GM12892 (cell line): Measurements from ENCODE around the gene LCOR.

Experiments used
- POLR2A ChIP-seq: IDR thresholded peaks from 2 replicates; pipeline ENCODE4 v1.6.1; 2011; ENCODE audit warnings: low read depth, low read length, control low read depth
- POLR2AphosphoS5 ChIP-seq: IDR thresholded peaks from 2 replicates; pipeline ENCODE4 v1.6.1; 2011; ENCODE audit warnings: low read depth, low read length, control low read depth
- TAF1 ChIP-seq: IDR thresholded peaks from 2 replicates; pipeline ENCODE4 v1.6.1; 2011; ENCODE audit warnings: low read depth, mild to moderate bottlenecking, control low read depth, low read length, borderline replicate concordance

DNA sequence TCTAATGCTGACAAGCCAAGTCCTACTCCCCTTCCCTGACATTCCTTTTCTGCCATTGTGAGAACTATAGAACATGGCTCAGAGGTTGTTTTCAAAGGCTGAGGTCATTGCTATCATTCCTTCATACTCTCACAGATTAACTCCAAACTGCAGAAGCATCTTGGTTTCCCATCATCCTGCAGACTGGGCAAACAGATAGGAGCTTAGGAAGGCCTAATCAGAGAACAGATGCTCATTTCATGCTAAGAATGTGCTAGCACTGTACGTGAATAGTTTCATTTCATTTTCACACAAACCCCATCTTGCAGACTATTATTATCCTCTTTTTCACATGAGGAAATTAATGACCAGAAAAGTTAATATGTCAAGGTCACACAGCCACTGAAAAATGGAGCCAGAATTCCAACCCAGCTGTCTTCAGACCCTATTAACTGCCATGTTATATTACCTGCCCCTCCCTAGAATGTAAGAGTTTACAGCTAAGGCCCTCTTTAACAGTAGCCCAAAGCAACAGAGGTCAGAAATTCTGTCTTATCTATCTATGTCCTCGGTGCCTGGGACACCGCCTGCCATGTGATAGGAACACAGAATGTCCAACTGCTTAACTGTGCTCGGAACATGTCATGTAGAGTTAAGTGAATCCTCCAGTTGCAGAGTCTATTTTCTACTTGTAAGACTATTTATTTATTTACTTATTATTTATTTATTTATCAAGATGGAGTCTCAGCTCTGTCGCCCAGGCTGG lies 2.9 kb upstream of the LCOR start:
- TF ChIP-seq POLR2A (no peak), POLR2AphosphoS5 (no peak), TAF1 (no peak)
